RCC 7860 (cell line): ENCODE data around the gene EXOC4.

Experiments used
- DNase-seq: peaks from one replicate; pipeline ENCODE4 v3.0.0-alpha.2; 2015; ENCODE audit warnings: low spot score
- FAIRE-seq: peaks from 2 replicates; lab custom pipeline; 2012; peaks lifted over from hg19 to GRCh38; lab: Jason Lieb, UNC

Gene EXOC4

DNA sequence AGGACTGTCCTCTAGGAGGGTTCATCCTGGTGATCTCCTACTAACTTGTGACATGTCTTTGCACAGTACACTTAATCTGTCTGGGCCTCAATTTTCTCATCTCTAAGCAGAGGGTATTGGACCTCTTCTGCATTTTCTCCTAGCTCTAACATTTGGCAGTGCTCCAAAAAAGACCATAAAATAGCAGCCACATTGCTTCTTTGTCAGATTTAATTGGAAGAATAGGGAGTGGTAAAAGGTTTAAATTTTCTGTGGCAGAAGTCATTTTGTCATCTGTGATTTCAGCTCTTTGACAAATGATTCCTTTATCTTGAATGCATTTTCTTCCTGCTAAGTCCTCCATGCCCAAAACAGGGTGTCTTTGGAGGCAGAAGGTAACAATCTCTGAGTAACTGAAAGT lies 584.3 kb downstream of the EXOC4 start:
- DNase-seq (no peak), FAIRE-seq (no peak)

DNA sequence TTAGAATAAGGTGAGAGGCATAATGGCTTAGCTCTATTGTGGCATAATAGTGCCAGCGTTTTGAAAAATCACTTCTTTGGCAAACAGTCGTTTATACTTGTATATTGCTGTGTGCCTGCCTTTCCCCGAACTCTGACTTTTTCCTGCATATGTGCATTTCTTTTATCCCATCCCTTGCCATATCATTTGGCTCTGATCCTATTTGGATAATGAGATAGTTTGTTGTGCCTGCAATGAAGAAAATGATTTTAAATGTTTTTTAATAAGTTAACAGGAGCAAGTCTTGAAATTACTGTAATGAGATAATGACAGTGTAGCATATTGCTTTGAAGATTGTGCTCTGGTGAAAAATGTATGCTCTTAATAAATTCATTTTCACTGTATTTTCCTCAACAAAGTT lies 586.2 kb downstream of the EXOC4 start:
- DNase-seq (no peak), FAIRE-seq (no peak)

DNA sequence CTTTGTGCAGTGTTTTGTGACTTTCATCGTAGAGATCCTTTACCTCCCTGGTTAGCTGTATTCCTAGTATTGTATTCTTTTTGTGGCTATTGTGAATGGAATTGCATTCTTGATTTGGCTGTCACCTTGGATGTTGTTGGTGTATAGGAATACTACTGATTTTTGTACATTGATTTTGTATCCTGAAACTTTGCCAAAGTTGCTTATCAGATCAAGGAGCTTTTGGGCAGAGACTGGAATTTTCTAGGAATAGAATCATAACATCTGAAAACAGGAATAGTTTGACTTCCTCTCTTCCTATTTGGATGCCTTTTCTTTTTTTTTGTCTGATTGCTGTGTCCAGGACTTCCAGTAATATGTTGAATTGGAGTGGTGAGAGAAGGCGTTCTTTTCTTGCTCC lies 590.5 kb downstream of the EXOC4 start:
- DNase-seq (no peak), FAIRE-seq (no peak)

DNA sequence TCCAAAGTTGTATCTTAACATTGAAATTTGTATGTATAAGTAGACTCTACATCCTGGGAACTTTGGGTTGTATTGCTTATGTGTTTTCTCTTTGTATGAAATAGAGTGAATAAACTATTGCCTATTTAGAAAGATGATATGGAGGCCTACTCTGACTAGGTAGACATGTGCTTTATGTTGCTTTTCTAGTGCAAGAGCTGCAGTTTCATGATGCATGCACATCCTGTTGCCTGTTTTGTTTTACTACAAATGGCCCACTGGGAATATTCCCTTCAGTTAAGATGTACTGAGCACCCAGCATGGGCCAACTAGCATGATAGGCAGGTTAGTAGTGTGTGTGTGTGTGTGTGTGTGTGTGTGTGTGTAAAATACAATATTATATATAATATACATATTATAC lies 592.1 kb downstream of the EXOC4 start:
- no peak for DNase-seq
- no peak for FAIRE-seq

DNA sequence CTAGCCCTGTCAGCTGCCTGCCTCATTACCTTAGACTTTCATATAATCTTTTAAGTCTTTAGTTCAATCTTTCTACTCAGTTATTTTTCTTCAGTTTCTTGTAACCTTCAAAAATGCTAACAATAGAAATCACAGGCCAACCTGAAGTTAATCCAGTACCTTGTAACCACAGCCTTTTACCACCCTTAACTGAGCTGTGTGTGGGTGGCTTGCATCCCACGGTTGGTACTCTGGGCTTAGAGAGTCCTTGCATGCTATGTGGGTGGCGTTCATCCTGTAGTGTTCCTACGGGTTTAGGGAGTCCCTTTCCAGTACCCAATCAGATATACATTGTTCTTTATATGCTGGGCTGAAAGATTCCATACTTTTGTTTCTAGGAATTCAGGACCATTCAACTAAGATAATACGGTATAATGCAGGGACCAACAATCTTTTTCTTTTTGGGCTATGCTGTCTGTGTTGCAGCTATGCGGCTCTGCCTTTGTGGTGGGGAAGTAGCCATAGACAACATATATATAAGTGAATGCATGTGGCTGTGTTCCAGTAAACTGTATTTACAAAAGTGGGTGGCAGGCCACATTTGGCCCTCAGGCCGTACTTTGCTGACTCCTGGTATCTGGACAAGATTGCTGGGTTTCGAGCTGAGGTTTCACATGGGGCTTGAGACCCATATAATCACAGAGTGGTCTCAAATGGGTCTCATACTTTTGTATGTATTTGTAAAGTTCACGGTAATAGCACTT lies 593.5 kb downstream of the EXOC4 start:
- no peak for DNase-seq
- no peak for FAIRE-seq

DNA sequence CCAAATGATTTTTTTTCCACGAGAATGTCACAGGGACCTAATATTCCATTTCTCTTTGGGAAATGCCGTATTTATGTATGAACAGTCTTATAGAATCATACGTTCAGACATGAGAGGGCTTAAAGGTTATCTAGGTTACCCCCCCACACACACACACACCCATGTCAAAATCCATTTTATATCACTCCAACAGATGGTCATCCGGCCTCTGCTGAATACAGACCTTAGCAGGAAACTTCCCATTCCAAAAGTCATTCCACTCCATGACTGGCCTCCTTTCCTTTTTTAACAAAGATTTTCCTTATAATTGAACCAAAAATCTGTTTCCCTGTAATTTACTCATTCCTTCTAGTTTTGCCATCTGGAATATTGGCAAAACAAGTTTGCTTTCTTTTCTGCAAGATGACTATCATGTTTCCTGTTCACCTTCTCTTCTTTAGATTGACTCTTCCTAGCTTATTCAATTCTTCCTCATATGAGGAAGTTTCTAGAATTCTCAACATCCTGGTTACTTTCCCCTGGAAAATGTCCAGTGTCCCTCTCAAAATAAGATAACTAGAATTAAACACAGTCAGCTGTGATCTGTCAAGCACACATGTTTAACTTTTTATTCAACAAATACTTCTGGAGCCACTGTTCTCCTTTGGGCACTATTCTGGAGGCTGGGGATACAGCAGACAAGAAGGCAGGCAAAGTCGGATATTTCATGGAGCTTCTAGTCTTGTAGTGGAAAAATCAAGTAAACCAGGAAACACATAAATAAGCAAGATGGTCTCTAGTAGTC lies 597.8 kb downstream of the EXOC4 start:
- DNase-seq (no peak), FAIRE-seq (no peak)

DNA sequence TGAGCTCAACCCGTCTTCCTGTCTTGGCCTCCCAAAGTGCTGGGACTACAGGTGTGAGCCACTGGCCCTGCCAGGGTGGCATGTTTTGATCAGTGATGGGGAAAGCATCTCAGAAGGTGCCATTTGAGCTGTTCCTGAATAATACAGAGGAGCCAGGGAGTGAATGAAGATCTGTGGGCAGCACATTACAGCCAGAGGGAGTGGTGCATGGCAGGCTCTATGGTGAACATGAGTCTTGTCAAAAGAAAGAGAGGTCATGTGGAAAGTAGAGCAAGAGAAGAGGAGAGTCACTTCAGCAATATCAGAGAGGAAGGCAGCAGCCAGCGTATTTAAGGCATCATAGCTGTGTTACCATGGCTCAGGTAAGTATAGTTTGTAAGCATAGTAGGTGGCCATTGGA lies 598.5 kb downstream of the EXOC4 start:
- no peak for FAIRE-seq
- peak; percentile 27 for DNase-seq

DNA sequence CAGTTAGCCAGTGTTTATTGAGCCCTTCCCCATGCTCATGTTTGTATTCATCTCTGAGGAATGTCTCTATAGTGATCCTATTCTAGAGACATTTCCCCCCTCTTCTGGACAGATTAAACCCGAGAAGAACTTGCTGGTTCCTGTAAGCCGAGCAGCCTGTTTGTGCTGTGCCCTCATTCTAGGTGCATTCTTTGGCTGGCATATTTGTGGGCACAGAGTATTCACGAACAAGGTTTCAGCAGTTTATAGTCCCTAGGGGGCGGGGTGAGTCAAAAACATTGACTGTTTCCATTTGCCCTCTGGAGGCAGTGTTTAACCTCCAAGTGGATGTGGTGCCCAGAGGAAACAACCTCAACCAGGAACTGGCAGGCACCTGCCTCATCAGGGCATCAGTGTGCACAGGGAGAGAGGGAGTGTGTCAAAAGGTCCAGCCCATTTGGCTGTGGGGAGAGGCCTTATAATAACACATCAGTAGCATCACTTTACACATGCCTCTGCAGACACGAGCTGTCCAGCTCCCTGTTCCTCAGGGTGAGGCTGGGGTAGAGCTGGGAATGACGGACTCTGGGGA lies 600.9 kb downstream of the EXOC4 start:
- peak; percentile 97 for DNase-seq
- FAIRE-seq: peak; percentile 94

DNA sequence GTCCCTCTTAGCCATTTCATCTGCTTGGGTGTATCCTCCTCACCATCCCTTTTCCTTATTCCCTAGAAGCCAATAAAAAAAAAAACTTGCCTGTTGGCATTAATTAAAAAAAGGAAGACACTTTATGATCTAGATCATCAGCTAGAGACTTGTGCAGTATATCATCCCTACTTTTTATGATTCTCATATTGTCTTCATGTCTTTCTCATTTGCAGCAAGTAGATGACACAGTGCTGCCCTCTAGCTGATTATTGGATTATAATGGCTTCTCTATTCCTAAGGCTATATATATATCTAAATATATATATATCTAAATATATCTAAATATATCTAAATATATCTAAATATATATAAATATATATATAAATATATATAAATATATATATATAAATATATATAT lies 601.9 kb downstream of the EXOC4 start:
- FAIRE-seq: peak; percentile 93
- DNase-seq: peak; percentile 54

DNA sequence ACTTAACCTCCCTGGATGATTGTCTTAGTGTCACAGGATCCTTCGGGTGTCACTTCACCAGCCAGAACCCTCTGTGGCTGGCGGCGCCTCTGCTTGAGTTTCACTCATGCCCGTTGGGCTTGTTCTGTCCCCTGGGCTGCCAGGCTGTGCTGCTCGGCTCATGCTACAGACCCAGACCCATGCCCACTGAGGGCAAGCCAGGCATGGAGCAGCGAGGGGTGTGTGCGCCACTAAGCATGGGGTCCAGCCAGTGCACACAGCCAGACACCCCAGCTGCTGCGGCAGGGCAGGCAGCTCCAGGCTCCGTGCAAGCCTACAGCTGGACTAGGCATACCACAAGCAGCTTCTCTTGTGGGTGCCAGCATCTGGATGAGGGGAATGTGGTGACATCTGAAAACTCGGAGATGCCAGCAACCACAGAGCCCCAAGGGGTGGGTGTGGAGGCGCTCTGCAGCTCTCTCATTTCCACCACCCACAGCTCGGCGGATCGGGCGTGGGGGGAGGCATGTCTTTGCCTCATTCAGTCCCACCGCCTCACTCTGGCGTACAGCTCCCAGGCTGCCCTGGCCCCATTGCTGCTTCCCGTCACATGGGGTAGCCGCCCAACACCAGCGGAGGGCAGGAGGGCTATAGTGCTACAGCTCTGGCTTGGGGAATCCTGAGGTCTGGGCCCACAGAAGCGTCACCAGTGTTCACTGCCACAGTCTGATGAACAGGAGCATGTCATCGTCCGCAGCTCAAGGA lies 604.7 kb downstream of the EXOC4 start:
- no peak for DNase-seq
- no peak for FAIRE-seq

DNA sequence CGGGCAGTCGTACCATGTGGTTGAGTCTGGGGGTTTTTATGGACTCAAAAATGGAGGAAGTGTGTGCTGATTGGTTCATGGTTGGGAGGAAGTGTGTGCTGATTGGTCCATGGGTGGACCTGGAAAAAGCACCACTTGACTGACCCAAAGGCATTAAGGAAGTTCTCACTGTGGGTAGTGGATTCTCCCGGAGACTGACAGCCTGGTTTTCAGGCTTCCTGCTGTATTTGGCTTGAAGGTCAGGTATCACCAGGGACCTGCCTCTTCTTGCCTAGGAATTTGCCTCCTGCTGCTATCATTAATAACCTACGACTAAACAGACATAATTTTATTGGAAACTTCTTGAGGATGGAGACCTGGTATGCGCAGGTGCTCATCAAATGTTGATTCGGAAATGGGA lies 605.4 kb downstream of the EXOC4 start:
- FAIRE-seq (no peak), DNase-seq (no peak)

DNA sequence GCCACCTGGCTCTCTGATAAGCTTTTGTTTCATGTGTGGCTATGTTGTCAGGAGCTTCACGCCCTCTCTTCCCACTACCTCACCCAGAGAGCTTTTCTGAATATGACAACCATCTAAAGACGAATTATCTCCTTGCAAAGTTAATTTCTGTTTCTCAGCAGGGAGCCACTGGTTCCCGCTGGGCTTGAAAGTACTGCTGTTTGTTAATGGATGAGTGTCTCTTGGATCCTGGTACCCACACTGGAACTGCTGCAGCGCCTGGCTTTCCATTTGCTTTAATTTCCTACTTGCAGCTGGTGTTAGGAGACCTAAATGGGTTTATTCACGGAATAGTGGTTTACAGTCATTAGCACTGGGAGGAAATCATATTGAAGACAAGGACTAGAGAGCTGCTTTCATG lies 606.4 kb downstream of the EXOC4 start:
- FAIRE-seq (no peak), DNase-seq (no peak)

DNA sequence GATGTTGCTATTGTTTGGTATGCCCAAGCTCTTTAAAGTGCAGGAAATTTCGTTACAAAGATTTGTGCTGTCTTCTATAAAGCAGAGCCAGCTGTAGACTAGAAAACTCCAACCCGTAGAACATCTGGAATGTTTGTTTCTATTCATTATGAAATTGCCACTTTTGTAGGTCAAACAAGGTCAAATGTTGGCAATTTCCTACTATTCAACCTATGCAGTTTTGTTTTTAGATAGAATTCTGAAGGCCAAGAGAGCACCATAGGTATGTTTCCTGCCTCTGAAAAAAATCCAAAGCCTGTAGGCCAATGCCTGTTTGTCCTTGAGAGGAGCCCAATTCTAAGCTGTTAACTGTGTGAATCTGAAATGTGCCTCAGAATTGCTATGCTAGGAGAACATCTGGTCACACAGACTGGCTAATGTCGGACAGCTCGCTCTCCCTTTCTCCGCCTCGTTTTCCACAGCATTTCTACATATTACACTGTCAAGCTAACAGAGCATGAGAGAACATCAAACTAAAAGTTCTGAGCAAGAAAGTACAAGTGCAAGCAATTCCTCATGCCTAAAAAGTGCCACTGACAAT lies 607.1 kb downstream of the EXOC4 start:
- no peak for FAIRE-seq

DNA sequence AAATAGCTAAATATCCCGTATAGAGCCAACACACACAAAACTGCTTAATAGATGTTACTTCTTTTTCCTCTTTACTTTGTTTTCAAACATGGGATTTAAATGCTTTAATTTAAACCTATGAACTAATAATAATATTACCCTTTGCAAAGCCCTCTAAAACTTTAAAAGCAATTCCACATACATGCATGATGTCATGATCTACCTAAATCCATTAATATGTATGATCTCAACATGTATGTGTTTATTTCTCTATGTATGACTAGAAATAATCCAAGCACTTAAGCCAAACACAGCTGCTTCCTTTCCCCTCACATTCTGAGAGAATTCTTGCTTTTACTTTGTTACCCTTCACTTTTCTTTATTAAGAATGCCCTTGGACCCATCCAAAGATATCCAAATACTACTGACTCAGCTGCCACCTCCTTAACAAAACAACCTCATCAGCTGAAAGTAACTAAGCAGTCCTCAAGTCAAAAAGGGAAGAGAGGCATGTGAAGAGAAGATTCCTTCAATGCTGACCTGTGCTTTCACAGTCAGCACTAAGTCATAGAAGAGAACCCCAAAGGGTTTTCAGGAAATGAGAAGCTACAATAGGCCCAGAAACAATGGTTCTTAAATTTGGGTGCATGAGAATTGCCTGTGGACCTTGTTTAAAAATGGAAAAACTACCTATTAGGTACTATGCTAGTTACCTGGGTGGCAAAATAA lies 607.9 kb downstream of the EXOC4 start:
- FAIRE-seq (no peak), DNase-seq (no peak)

More for the DNA sequence above, 607.1 kb downstream of the EXOC4 start:
- no peak for DNase-seq

DNA sequence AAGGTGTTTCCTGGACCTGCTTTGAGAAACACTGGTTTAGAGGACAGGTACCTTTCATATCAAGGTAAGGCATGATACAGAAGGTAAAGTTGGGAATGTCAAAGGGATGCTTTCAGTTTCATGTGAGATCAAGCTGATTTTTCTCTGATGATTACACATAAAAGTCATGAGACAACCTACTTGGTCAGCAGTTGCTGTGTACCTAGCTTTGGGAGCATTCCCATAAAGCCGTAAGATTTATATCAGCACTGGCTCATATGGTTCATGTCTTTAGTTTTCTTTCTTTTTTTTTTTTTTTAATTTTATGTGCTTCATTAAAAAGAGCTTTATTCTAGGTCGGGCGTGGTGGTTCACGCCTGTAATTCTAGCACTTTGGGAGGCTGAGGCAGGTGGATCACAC lies 609.0 kb downstream of the EXOC4 start:
- no peak for DNase-seq
- FAIRE-seq: no peak

DNA sequence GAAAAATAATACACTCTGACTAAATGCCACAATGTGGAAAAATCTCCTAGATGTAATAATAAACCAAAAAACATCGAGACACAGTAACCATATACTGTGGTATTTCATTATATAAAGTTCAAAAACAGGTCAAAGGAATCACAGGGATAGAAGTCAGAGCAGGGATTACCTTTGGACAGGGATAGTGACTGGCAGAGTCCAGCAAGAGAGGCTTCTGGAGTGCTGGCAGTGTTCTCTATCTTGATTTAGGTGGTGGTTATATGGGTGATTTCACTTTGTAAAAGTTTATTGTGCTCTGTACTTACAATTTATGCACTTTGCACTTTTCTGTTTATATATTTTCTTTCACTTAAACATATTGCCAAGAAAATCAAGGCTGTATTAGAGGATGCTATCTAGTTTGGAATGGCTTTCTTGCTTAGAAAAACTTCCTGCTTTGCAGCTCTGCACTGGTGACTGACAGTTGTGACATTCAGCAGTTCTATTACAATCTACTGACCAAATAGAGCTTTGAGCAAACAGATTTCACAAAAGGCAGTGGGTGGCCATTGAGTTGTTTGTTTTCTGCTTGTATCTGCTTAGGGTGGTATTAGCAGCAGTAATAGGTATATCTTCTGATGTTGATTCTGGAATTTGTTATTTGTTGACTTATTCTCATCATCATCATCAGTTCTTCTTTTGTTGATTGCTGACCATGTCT lies 610.6 kb downstream of the EXOC4 start:
- FAIRE-seq: no peak
- no peak for DNase-seq

DNA sequence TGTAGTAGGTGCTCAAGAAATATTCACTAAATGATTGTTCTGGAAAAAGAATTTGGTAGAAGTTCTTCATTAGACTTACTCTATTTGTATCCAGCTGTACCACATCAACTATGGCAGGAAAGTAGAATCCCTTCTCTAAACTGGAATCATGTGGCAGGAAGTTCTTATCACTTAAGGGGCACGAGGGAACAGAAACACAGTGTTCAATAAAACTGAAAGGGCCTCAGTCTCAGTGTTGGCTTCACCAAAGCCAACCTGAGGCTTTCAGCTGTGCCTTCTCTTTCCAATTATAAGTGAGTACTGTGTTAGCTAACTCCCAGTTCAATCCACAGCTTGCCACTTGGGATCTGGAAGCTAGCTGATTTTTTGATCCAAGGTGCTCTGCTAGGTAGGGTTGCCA lies 616.7 kb downstream of the EXOC4 start:
- FAIRE-seq (no peak), DNase-seq (no peak)

DNA sequence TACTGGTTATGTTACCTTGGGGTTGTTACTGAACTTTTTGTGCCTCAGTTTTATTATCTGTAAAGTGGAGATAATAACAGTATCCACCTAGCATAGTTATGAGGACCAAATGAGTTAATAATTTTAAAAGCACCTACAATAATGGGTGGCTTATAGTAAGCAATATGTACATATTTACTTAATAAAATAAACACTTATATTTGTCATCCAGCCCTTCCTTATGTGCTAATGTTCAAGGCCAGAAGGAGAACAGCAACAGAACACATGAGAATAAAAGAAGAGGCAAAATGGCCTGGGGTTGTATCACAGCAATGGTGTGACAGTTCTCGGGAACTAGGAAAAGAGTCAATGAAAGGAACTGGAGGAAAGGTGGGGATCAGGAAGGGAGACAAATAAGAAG lies 618.9 kb downstream of the EXOC4 start:
- no peak for FAIRE-seq
- no peak for DNase-seq

DNA sequence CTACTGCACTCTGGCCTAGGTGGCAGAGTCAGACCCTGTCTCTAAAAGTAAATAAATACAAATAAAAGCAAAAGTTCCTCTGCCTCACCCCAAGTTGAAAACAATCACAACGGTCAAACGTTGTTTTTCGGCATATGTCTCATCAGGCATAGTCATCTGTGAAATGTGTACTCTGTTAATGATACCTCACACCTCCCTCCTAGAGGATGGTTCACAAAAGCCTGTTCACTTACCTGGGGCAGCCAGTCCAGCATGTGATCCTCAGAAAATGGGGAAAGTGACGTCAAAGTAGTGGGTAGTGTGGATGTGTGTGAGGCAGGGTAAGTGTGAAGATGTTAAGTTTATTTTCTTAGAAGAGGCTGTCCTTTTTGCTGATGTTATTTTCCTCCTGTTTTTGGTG lies 620.3 kb downstream of the EXOC4 start:
- DNase-seq (no peak), FAIRE-seq (no peak)

DNA sequence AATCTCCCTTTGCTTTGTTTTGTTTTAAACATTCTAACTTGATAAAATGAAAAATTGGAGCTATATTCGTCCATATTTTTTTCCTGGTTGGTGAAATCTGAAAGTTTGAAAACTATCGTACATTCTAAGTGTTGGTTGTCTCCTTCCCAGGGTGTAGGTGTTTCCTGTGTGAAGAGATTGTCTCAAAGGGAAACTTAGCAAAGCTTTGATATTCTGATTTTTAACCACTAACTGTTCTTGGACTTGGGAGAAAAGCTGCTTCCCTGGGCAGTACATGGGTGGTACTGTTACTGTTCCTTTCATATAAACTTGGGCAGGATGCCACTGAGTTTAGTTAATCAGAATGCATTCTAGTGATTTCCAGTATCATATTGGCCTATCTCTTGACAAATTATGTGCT lies 620.8 kb downstream of the EXOC4 start:
- no peak for DNase-seq
- FAIRE-seq: no peak
